Left colon (tissue), 2 donors: ENCODE measurements around the gene TEX13A. TPM values are rescaled to one million over a fixed set of nuclear protein-coding genes. Genes with fewer than 3 reads are reported as not detected.

ENCODE experiments used
- ATAC-seq: fragments of 200-7000 bp; cut with Tn5 transposase; one replicate; pipeline ENCODE4 v1.9.1; 2020; ENCODE audit warnings: mild to moderate bottlenecking, moderate library complexity
- DNase-seq, 2 donors: peaks; one replicate each; pipeline ENCODE4 v3.0.0-alpha.2; 2020
- intact Hi-C, 2 donors: fragments of 100-400 bp; cut with DNase I in 1 of 2; cut with micrococcal nuclease in 1 of 2; formaldehyde crosslinking; loops; one replicate each; pipeline versions ENCODE4 v1.11.2 to v1.14.0; 2022; cut with DNase I, micrococcal nuclease
- total RNA-seq, 2 donors: library from RNA; stranded (reverse); fragmentation: NEBNext Ultra II Directional; extraction: Animal tissue kit (Norgen Biotek cat#: 25700); gene quantifications; one replicate each; pipeline ENCODE4 v1.2.1, GENCODE V29; 2021
- donor health status: DM: no; HTN: no; CAD: no.
- donor health status: DM: yes; HTN: yes; CAD: no.

TEX13A gene
- total RNA-seq, 2 donors from 2014 or later, result not detected

DNA sequence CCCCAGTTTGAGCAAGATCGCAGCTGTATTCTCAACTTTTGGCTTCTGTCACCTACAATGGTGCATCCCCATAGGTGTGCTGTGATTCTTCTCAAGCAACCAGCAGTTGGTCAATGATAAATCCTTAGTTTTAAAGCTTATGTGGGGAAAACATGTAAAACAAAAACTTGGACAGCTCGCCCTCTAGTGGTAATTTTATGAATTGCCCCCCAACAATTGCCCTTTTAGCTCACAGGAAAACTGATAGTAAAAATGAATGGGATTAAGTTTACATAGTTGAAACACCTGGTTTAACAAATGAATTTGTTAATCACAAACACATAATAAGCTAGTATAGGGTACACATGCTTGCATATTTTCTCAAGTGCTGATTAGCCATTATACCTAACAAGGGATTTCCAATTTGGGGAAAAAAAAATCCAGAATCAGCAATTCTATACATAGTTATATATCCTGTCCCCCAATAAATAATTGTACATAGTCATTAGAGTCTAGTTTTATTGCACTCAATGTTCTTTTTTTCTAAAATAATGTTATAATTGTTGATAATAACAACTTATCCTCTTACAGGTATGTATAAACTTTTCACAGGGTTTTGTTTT lies 30.1 kb downstream of the TEX13A start:
- no peak for ATAC-seq
- DNase-seq, result peak in 1 of 2 donors; percentile 14
- intact Hi-C loops, result no loop called here

GRCh38 chrX:105189093-105189492 lies 31.4 kb downstream of the TEX13A start:
- DNase-seq, result no peak
- ATAC-seq, result no peak
- intact Hi-C loops, result no loop called here

DNA sequence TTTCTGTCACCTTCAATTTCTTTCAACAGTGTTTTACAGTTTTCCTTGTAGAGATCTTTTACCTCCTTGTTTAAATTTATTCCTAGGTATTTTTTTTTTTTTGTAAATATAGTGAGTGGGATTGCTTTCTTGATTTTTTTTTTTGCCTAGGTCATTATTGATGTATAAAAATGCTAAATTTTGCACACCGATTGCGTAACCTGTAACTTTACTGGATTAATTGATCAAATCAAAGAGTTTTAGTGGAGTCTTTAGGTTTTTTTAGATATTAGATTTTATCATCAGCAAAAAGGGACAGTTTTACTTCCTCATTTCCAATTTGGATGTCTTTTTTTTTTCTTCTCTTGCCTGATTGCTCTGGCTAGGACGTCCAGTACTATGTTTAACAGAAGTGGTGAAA lies 40.9 kb downstream of the TEX13A start:
- ATAC-seq (no peak), DNase-seq (no peak)
- intact Hi-C loops, result no loop called here

- no peak for DNase-seq
- ATAC-seq, result no peak
- intact Hi-C loops, result no loop called here
Measured at GRCh38 chrX:105173071-105173470, 47.4 kb downstream of the TEX13A start.
